H9 (cell line): Measurements from ENCODE around the gene PAX8. TPM values are rescaled to one million over a fixed set of nuclear protein-coding genes. Genes with fewer than 3 reads are reported as not detected.

Experiments
- DNase-seq: peaks from one replicate; pipeline ENCODE4 v3.0.0-alpha.2; 2017
- H2AFZ ChIP-seq: one replicate; pipeline ENCODE4 v1.6.1; 2013; ENCODE audit warnings: mild to moderate bottlenecking, low read length, control low read depth, moderate library complexity
- H2AK5ac ChIP-seq: 2 replicates; pipeline ENCODE4 v1.6.1; 2013; ENCODE audit warnings: low read length, control low read depth, mixed read lengths; ENCODE audit not compliant: insufficient read length
- H2BK120ac ChIP-seq: one replicate; pipeline ENCODE4 v1.6.1; 2013; ENCODE audit warnings: low read depth, mild to moderate bottlenecking, low read length, control low read depth, inconsistent platforms; ENCODE audit not compliant: poor library complexity, severe bottlenecking
- H2BK12ac ChIP-seq: 2 replicates; pipeline ENCODE4 v1.6.1; 2013; ENCODE audit warnings: low read length, control low read depth, mixed read lengths, low read depth; ENCODE audit not compliant: insufficient read length
- H2BK15ac ChIP-seq: 2 replicates; pipeline ENCODE4 v1.6.1; 2013; ENCODE audit warnings: low read depth, low read length, control low read depth
- H2BK20ac ChIP-seq: one replicate; pipeline ENCODE4 v1.6.1; 2013; ENCODE audit warnings: low read depth, mild to moderate bottlenecking, low read length, control low read depth, inconsistent platforms; ENCODE audit not compliant: poor library complexity, severe bottlenecking
- H2BK5ac ChIP-seq: 2 replicates; pipeline ENCODE4 v1.6.1; 2013; ENCODE audit warnings: low read length, control low read depth, mixed read lengths; ENCODE audit not compliant: insufficient read length
- H3K14ac ChIP-seq: 2 replicates; pipeline ENCODE4 v1.6.1; 2013; ENCODE audit warnings: low read length, control low read depth; ENCODE audit not compliant: insufficient read depth
- H3K18ac ChIP-seq: 2 replicates; pipeline ENCODE4 v1.6.1; 2013; ENCODE audit warnings: low read depth, mild to moderate bottlenecking, mixed read lengths, low read length, control low read depth; ENCODE audit not compliant: insufficient read length
- H3K23ac ChIP-seq: 2 replicates; pipeline ENCODE4 v1.6.1; 2013; ENCODE audit warnings: low read length, control low read depth, mixed read lengths, low read depth; ENCODE audit not compliant: insufficient read length
- H3K23me2 ChIP-seq: 2 replicates; pipeline ENCODE4 v1.6.1; 2013; ENCODE audit warnings: low read depth, mild to moderate bottlenecking, mixed read lengths, low read length, control low read depth; ENCODE audit not compliant: insufficient read length, poor library complexity, severe bottlenecking
- H3K27ac ChIP-seq: 2 replicates; pipeline ENCODE4 v1.5.1; 2013; ENCODE audit warnings: low read length, control low read depth, mixed read lengths, low read depth; ENCODE audit not compliant: insufficient read length
- H3K27me3 ChIP-seq: 2 replicates; pipeline ENCODE4 v1.6.1; 2013; ENCODE audit warnings: low read length, control low read depth, inconsistent platforms; ENCODE audit not compliant: insufficient read depth
- H3K4ac ChIP-seq: 2 replicates; pipeline ENCODE4 v1.6.1; 2013; ENCODE audit warnings: low read depth, mild to moderate bottlenecking, control low read depth, inconsistent platforms, low read length, moderate library complexity
- H3K4me1 ChIP-seq: 2 replicates; pipeline ENCODE4 v1.6.1; 2013; ENCODE audit warnings: low read length, control low read depth, inconsistent platforms; ENCODE audit not compliant: insufficient read depth
- H3K4me2 ChIP-seq: 2 replicates; pipeline ENCODE4 v1.6.1; 2013; ENCODE audit warnings: low read length, control low read depth, mixed read lengths; ENCODE audit not compliant: insufficient read length, insufficient read depth
- H3K56ac ChIP-seq: 2 replicates; pipeline ENCODE4 v1.6.1; 2013; ENCODE audit warnings: low read depth, mild to moderate bottlenecking, mixed read lengths, low read length, control low read depth; ENCODE audit not compliant: insufficient read length
- H3K79me1 ChIP-seq: 2 replicates; pipeline ENCODE4 v1.6.1; 2013; ENCODE audit warnings: low read depth, mild to moderate bottlenecking, moderate library complexity, low read length, control low read depth, inconsistent platforms; ENCODE audit not compliant: insufficient read depth, poor library complexity, severe bottlenecking
- H3K79me2 ChIP-seq: 2 replicates; pipeline ENCODE4 v1.6.1; 2013; ENCODE audit warnings: low read length, control low read depth, inconsistent platforms; ENCODE audit not compliant: insufficient read depth
- H3K9ac ChIP-seq: 2 replicates; pipeline ENCODE4 v1.6.1; 2013; ENCODE audit warnings: low read length, control low read depth, mixed read lengths; ENCODE audit not compliant: insufficient read length; ENCODE audit errors: extremely low read depth
- H3K9me3 ChIP-seq: one replicate; pipeline ENCODE4 v1.6.1; 2013; ENCODE audit warnings: low read depth, low read length, inconsistent platforms; ENCODE audit not compliant: control insufficient read depth
- H3T11ph ChIP-seq: one replicate; pipeline ENCODE4 v1.6.1; 2013; ENCODE audit warnings: mild to moderate bottlenecking, low read length, control low read depth, inconsistent platforms
- H4K20me1 ChIP-seq: one replicate; pipeline ENCODE4 v1.6.1; 2013; ENCODE audit not compliant: control insufficient read depth, insufficient read length, insufficient read depth
- H4K5ac ChIP-seq: 2 replicates; pipeline ENCODE4 v1.6.1; 2013; ENCODE audit warnings: low read depth, mild to moderate bottlenecking, mixed read lengths, low read length, control low read depth; ENCODE audit not compliant: insufficient read length
- H4K8ac ChIP-seq: replicated peaks from 2 replicates; pipeline ENCODE4 v1.6.1; 2013; ENCODE audit warnings: low read length, control low read depth, mixed read lengths, low read depth; ENCODE audit not compliant: insufficient read length
- H4K91ac ChIP-seq: 2 replicates; pipeline ENCODE4 v1.6.1; 2013; ENCODE audit warnings: low read depth, mild to moderate bottlenecking, moderate library complexity, mixed read lengths, low read length, control low read depth; ENCODE audit not compliant: insufficient read length
- H3K27ac Mint-ChIP-seq, 3 experiments: 2 replicates in 2 of 3; 3 replicates in 1 of 3; pipeline ENCODE4 v1.8.0; 2020 to 2021; ENCODE audit warnings: mixed read lengths in 3 of 3, mild to moderate bottlenecking in 1 of 3, moderate library complexity in 1 of 3
- H3K27me3 Mint-ChIP-seq: 2 replicates; pipeline ENCODE4 v1.8.0; 2021; ENCODE audit warnings: low read depth, mild to moderate bottlenecking, moderate library complexity, mixed read lengths
- H3K36me3 Mint-ChIP-seq, 3 experiments: 2 replicates in 2 of 3; 3 replicates in 1 of 3; pipeline ENCODE4 v1.8.0; 2020 to 2021; ENCODE audit warnings: low read depth in 3 of 3, mixed read lengths in 3 of 3; ENCODE audit not compliant: insufficient read depth in 1 of 3
- H3K4me1 Mint-ChIP-seq, 2 experiments: 2 replicates each; pipeline ENCODE4 v1.8.0; 2020; ENCODE audit warnings: mixed read lengths in 2 of 2
- H3K4me3 Mint-ChIP-seq, 2 experiments: 2 replicates in 1 of 2; 3 replicates in 1 of 2; pipeline ENCODE4 v1.8.0; 2020 to 2021; ENCODE audit warnings: mild to moderate bottlenecking in 2 of 2, mixed read lengths in 2 of 2, moderate library complexity in 1 of 2
- H3K9me3 Mint-ChIP-seq, 2 experiments: 2 replicates in 1 of 2; 3 replicates in 1 of 2; pipeline ENCODE4 v1.8.0; 2020; ENCODE audit warnings: mild to moderate bottlenecking in 2 of 2, mixed read lengths in 2 of 2, moderate library complexity in 1 of 2
- CTCF ChIP-seq: fragments of 200-600 bp; sonication (generic); conservative IDR thresholded peaks from 3 replicates; pipeline ENCODE4 v1.8.0; 2021; ENCODE audit warnings: antibody characterized with exemption, mild to moderate bottlenecking
- WGBS: extraction: QIAGEN DNeasy Blood & Tissue Kit; methylation state at CpG from one replicate; pipeline ENCODE4 v1.1.7; 2013; ENCODE audit warnings: missing lambda C conversion rate, low lambda C conversion rate, mixed read lengths; ENCODE audit not compliant: insufficient read length; ENCODE audit errors: extremely low coverage; 5-methylcytosine and 5-hydroxymethylcytosine counted together
- total RNA-seq: library from RNA; stranded (reverse); gene quantifications from 2 replicates; pipeline ENCODE4 v1.2.1, GENCODE V29; 2021

Gene PAX8
- total RNA-seq, 1 experiment from 2014 or later = not detected

DNA sequence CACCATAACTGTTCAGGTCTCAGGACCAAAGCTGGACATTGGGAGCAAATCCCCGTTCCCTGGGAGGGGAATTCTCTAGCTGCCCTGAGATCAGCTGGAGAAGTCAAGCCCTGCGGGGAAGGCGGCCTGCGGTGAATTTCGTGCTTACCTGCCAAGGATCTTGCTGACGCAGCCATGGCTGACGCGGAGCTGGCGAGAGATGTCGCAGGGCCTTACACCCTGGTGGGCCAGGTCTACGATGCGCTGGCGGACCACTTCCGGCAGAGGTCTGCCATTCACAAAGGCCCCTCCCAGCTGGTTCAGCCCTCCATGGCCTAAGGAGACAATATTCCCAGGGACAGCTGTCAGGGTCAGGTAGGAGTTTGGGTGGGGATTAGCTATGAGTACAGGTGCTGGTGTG lies 32.1 kb downstream of the PAX8 start:
- Histone ChIP-seq H4K91ac (no peak overlapping the region), H3K4ac (no peak overlapping the region), H3K4me2 (no peak overlapping the region), H2BK5ac (no peak overlapping the region), H3K79me1 (no peaks in the 10 kb centered on the region), H3K27me3 (no peaks in the 10 kb centered on the region), H3K56ac (no peak overlapping the region), H3K23me2 (no peaks in the 10 kb centered on the region), H3K9ac (no peak overlapping the region), H3K27ac (no peak overlapping the region), H2AK5ac (no peak overlapping the region), H2BK15ac (no peak overlapping the region), H2AFZ (no peak overlapping the region), H4K20me1 (no peaks in the 10 kb centered on the region), H2BK20ac (no peak overlapping the region), H3K23ac (no peak overlapping the region), H3K14ac (no peak overlapping the region; the same call in 1 of the 2 replicates), H4K8ac (no peak overlapping the region), H3K4me1 (no peaks in the 10 kb centered on the region), H3T11ph (no peak overlapping the region), H2BK120ac (no peak overlapping the region), H3K79me2 (no peaks in the 10 kb centered on the region), H4K5ac (no peak overlapping the region), H3K9me3 (no peaks in the 10 kb centered on the region), H2BK12ac (no peak overlapping the region), H3K18ac (no peak overlapping the region)
- no peaks in the 10 kb centered on the region for H3K9me3 Mint-ChIP-seq
- H3K4me1 Mint-ChIP-seq = peaks cover 5 to 9% of the 10 kb centered on the region in 2 experiments
- no peak for TF ChIP-seq CTCF
- WGBS = no CpG with 5 or more reads among the region's 14 CpGs
- peaks cover 3% of the 10 kb centered on the region for H3K27me3 Mint-ChIP-seq
- DNase-seq = no peak
- H3K27ac Mint-ChIP-seq = no peak overlapping the region
- no peak overlapping the region for H3K4me3 Mint-ChIP-seq
- no peaks in the 10 kb centered on the region for H3K36me3 Mint-ChIP-seq
